T-helper 22 cell (primary cell): Measurements from ENCODE around the gene NT5DC2.

Experiments used
- DNase-seq: peaks from one replicate; pipeline ENCODE4 v3.0.0-alpha.2; 2020; ENCODE audit warnings: low read depth

NT5DC2 gene

DNA sequence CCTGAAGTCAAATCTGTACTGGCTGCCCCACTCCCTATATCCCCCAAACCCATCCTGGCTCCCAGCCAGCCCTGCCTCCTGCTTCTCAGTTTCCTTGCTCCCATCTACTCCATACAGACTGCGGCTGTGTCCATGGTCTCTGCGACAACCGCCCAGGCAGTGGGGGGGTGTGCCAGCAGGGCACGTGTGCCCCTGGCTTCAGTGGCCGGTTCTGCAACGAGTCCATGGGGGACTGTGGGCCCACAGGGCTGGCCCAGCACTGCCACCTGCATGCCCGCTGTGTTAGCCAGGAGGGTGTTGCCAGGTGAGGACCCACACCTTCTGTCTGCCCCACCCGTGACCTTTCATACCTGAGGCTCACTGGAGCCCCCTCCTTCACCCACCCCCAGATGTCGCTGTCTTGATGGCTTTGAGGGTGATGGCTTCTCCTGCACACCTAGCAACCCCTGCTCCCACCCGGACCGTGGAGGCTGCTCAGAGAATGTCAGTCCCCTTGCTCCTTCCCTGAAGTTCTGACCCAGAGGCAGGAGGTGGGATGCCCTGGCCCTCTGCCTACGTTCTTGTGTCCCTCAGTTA, 23.8 kb downstream of the NT5DC2 start:
- no peak for DNase-seq

DNA sequence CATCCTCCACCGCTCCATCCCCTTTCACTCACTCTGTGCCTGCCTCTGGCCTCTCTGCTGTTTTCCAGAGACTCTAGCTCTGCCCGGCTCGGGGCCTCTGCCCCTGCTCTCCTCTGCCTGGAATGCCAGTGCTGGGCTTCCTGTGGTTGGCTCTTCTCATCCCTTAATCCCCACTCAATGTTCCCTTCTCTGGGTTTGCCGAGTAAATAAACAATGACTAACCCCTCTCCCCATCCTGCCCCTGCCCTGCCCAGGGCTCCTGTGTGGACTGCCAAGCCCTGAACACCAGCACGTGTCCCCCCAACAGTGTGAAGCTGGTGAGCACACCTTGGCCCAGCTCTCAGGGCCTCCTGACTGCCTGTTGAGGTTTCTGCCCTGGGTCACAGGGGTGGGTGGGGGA, 26.3 kb downstream of the NT5DC2 start:
- DNase-seq, result no peak

DNA sequence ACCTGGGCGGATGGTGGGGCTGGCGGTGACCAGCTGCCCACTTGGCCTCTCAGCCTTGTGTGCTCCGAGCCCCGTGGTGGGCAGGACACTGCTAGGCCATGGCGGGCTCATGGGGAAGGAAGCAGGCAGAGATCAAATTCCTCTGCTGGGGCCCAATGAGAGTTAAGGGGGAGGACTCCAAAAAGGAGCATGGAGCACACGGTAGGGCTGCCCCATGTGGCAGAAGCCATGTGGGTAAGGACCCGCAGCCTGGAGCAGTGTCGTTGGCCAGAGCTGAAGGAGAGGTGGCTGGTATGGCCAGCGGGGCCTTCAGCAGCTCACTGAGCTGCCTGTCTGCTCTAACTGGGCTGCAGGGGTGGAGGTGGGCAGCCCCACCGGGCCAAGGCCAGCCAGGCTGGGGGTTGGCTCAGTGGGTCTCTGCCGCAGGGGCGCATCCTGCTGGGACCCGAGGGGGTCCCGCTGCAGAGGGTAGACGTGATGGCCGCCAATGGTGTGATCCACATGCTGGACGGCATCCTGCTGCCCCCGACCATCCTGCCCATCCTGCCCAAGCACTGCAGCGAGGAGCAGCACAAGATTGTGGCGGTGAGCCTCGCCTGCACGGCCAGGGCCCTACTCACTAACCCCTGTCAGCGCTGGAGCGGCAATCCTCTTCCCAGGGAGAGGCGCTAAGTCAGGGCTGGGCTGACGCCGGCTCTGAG, 27.2 kb downstream of the NT5DC2 start:
- no peak for DNase-seq

DNA sequence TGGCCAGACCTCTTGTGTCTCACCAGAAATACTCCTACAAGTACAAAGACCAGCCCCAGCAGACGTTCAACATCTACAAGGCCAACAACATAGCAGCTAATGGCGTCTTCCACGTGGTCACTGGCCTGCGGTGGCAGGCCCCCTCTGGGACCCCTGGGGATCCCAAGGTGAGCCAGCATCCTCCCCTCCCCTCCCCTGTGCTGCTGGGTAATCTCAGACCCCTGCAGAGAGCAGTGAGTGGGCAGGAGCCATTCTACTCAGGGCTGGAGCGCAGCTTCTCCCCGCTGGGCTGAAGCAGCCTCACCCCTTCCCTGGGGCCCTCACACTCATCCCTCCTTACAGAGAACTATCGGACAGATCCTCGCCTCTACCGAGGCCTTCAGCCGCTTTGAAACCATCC, 28.7 kb downstream of the NT5DC2 start:
- no peak for DNase-seq

DNA sequence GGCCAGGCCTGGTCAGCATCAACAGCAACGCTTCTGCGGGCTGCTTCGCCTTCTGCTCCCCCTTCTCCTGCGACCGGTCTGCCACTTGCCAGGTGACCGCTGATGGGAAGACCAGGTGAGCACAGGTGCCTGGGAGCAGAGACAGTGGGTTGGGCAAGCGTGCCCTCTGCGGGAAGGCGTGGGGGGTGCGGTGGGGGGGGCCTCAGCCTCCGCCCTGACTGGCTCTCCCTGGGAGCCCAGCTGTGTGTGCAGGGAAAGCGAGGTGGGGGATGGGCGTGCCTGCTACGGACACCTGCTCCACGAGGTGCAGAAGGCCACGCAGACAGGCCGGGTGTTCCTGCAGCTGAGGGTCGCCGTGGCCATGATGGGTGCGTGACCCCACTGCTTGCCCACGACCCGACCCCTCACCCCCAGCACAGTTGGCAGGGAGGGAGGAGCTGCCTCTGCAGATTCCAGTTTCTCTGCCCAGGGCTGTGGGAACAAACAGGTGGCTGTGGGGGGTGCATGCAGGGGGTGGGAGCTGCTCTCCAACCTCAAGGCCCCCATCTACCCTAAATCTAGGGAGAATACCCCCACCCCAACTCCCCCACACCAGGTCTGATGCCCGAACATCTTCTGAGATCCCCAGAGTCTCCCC, 29.8 kb downstream of the NT5DC2 start:
- no peak for DNase-seq

DNA sequence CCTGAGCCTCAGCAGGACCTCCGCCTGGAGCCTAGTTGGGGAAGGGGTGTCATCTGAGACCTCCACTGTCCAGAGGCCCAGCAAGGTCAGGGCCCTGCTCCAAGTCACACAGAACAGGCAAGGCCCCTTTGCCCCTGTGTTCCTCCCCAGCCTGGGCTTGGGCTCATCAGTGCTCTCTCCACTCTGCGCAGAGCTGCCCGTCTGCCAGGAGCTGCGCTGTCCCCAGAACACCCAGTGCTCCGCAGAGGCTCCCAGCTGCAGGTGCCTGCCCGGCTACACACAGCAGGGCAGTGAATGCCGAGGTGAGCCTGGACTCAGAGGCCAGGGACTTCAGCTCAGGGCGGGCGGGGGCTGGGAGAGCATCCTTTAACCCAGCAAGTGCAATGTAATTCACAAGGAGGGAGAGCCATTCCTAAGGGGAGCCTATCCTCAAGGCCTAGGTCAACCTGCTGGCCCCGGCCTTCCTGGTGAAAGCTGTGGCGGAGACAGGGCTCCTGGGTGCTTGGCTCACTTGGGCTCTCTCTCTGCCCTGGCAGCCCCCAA, 30.8 kb downstream of the NT5DC2 start:
- DNase-seq, result no peak

DNA sequence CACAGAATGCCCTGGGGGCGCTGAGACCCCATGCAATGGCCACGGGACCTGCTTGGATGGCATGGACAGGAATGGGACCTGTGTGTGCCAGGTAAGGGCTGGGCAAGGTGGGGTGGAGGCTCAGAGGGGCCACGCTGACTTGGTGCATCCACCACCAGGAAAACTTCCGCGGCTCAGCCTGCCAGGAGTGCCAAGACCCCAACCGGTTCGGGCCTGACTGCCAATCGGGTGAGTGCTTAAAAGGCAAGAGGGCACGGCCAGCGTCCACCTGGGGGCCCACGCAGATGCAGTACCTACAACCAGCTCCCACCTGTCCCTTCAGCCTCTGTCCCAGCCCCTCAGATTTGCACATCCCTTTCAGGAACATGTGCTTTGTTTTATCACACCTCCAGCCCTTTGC, 31.7 kb downstream of the NT5DC2 start:
- no peak for DNase-seq

DNA sequence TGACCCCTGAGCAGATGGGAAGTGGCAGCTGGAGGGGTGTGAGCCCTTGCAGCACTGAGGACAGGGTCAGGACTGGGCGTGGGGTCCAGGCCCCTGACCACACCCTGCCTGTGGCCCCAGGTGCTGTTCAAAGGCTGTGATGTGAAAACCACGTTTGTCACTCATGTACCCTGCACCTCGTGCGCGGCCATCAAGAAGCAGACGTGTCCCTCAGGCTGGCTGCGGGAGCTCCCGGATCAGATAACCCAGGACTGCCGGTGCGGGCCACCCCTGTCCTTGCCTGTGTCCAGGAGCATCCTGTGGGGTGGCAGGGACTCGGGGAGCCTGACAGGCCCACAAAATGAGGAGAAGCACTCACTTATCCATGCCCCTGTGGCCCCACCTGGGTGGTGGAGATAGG, 32.6 kb downstream of the NT5DC2 start:
- DNase-seq, result no peak

DNA sequence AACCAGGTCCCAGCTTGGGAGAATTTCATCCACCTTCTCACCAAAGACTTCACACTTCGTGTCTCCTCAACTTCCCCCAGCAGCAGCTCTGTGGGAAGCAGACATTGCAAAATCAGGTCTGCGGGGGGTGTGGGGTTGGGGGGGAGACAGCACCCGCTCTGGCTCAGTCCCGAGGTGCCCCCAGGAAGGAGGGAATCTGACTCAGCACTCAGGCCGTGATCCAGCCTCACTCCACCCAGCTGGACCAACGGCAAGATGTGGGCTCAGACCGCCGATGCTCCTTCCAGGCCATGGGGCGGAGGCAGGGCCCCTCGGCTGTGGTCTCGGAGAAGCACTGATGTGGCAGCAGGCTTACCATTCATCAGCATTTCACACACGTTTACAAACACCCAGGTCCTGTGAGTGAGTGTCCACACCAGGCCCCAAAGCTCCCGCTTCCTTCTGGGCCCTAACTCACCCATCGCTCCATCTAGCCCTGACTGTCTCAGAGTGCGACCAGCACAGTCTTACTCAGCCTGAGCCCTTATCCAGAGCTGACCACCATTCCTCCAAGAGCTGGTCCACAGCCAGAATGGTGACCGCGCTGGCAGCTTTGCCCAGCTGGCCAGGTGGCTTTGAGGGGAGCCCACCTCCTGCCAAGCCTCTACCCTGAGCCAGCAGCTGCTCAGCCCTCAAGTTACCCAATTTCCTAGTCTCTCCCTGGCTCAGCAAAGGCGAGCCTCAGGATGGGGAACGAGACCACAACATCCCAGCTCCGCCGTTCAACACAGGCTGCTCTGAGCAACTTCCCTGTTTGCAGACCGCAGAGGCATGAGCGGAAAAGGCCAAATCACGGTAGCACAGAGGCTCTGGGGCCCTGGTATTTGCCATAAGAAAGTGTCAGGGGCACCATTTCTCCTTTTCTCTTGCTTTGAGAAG, 35.3 kb downstream of the NT5DC2 start:
- no peak for DNase-seq

DNA sequence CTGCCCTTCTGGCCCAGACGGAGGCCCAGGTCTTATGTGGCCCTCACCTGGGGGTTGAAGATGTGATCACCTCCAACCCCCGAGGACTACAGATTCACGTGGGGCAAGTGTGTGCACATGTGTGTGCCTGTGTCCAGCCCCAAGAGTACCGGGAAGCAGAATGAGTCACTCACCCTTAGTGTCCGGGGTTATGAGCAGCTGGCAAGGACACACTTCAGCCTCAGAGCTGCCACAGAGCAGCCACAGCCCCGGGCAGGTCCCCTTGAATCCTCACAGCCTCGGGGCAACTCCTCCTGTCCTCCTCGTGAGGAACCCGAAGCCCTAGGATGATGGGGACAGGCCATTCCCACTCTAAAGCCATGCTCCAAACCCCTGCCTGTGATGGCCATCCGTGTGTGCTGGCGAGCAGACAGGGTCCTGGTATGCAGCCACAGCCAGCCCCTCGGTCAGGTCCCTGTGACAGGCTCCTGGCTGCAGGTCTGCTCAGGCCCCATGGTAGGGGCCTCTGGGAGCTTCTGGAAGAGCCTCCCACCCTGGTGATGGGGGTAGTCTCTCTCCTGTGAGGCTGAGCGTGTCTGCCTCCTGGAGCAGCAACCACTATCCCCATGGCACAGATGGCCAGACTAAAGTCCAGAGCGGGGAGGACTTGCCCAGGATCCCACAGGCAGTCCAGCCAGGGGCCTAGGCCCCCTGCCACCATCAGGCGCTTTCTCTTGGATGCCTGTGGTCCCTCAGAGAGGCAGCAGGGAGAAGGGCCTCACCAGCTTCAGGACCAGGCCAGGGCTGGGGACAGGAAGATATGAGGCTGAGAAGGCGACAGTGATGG, 37.7 kb downstream of the NT5DC2 start:
- no peak for DNase-seq

DNA sequence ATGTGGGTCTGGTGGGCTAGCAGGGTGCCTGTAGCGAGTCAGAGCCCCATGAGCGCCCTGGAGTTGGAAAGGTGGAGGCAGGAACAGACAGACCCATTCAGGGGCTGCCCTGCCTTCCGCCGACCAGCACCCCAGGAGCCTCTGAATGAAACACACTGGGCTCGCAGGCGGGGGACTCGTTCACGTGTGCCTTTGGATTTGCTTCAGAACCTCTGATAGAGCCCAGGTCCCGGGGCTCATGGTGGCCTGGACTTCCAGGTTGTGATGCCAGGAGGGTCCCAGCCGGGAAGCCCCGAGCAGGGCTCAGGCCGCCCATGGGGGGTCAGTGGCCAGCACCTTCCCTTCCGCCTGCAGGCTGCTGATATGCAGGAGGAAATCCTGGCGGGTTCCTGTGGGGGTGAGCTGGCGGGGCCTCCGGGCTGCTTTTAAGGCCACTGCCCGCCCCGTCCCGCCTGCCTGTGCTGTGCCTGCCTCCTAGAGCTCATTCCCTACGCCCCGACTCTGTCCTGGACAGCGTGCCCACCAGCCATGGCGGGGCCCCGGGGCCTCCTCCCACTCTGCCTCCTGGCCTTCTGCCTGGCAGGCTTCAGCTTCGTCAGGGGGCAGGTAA, 38.7 kb downstream of the NT5DC2 start, which contains the start of gene STAB1:
Gene STAB1 (plus strand): TSS at position 453 of the 610 bp plus-strand sequence. CDS start 76 bp downstream, at position 529.
- no peak for DNase-seq

DNA sequence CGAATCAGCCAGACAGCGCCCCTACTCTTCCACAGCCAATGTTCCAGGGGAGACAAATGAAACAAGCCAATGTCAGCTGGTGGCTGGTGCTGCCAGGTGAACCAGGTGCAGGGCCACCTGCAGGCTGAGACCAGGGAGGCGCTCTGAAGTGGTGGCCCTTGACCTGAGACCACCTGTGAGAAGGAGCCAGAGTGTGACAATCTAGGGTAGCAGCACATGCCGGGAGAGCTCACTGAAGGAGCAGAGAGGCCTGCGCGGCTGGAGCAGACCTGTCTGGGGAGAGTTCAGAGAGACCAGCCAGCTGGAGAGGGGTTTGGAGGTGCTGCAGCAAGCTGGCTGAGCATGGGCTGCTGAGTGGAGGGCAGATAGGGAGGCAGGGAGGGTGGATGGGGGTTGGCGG, 39.2 kb downstream of the NT5DC2 start:
- DNase-seq, result no peak

DNA sequence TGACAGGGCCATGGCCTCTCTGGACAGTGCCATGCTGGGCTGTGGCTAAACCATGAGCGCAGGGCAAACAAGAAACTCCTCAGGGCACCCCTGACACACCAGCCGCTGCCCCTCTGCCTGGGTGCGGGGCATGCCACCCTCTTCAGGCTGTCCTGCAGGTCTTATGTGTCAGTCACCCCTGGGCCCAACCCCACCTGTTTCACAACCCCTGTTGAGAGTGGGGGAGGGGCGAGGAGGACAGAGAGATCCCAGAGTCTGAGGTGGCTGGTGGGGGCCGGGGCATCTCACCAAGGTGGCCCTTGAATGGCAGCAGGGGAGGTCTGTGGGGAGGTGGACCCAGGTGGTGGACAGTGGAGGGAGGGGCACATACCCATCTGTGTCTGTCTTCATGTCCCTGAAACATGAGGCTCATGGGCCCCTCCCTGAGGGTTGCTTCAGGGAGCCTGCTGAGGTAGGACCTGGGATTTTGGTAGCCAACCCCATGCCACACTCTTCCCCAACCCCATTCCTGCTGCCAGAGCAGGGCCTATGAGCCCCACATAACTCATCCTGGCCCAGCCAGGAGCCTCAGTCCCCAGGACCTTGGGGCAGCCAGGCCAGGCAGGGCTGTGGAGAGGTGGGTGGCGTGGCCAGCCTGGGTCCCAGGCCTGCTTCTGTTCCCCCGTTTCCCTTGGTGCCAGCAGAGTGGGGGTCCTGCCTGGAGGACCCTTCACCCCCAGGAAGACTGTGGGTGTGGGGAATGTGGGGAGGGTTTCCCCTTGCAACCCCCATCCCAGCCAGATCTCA, 40.2 kb downstream of the NT5DC2 start:
- no peak for DNase-seq

DNA sequence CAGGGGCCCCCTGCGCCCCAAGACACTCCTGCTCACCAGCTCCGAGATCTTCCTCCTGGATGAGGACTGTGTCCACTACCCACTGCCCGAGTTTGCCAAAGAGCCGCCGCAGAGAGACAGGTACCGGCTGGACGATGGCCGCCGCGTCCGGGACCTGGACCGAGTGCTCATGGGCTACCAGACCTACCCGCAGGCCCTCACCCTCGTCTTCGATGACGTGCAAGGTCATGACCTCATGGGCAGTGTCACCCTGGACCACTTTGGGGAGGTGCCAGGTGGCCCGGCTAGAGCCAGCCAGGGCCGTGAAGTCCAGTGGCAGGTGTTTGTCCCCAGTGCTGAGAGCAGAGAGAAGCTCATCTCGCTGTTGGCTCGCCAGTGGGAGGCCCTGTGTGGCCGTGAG, 41.6 kb downstream of the NT5DC2 start:
- DNase-seq, result no peak

DNA sequence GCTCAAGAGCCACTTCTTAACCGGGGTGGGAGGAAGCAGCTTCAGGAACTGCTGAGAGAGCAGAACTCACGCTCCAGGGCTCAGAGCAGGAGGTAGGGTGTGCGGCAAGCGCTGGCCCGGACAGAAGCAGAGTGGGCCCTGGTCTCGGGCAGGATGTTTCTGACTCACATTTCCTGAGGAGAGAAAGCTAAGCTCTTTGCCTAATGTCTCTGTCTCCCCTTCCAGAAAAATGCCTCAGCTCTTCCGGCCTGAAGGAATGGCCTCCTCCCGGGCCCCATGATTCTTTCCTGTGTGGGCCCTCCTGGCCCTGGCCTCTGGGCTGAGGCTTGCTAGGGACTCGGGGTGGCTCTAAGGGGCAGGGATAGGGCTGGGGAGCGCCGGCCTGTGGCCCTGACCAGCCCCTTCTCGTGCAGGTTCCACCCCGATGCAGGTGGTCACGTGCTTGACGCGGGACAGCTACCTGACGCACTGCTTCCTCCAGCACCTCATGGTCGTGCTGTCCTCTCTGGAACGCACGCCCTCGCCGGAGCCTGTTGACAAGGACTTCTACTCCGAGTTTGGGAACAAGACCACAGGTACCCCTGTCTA, 42.6 kb downstream of the NT5DC2 start:
- no peak for DNase-seq

DNA sequence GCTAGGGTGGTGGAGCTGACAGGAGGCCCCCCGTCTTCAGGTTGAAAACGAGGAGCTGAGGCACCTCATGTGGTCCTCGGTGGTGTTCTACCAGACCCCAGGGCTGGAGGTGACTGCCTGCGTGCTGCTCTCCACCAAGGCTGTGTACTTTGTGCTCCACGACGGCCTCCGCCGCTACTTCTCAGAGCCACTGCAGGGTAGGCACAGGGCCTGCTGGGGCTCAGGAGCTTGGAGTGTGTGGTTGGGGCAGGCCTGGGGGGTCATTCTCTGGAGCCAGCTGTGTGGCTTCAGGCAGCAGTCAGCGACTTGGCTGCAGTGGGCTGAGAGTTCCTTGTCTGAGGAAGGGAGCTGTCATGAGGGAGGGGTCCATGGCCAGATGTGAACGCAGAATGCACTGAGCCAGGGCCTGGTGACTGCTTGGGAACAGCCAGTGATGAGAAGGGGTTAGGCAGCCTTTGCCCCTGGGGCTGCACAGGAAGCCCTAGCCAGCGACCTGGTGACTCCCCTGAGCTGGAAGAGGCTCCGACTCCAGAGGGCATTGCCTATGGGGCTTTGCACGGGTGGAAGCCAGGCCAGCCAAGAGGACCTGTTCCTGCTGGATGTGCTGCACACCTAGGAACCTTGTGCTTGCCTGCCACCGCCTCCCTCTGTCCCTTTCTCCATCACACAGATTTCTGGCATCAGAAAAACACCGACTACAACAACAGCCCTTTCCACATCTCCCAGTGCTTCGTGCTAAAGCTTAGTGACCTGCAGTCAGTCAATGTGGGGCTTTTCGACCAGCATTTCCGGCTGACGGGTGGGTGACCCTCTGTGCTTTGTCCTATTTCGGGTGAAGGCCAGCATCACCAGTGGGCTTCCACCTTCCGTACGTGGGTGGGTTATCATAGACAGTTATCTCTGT, 43.4 kb downstream of the NT5DC2 start:
- no peak for DNase-seq

DNA sequence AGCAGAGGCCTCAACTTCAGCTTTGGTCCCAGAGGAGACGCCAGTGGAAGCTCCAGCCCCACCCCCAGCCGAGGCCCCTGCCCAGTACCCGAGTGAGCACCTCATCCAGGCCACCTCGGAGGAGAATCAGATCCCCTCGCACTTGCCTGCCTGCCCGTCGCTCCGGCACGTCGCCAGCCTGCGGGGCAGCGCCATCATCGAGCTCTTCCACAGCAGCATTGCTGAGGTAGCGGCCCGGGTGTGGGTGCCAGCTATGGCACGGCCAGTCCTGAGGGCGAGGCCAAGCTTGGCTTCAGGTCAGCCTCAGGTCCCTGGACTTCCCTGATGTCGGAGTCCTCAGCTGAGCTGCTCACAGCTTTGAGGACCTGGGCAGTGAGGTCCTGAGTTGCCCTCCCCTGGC, 44.2 kb downstream of the NT5DC2 start:
- no peak for DNase-seq

DNA sequence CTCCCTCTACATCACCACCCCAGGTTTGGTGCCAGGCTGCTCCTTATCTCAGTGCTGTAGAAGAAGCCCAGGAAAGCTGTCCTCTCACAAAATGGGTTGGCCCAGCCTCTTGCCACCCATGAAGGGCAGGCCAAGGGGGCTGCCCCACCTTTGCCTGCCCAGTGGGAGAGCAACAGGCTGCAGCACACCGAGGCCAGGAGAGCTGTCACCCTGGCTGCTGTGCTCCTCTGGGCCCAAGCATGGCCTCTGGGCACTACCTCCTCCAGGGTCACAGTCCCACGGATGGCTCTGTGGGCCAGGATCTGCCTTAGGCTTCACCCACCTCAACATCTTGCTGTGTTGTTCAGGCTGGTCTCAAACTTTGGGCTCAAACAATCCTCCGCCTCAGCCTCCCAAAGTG, 44.9 kb downstream of the NT5DC2 start:
- no peak for DNase-seq
